Urinary bladder (tissue), 4 donors: ENCODE results near the gene TAF1C. TPM values are rescaled to one million over a fixed set of nuclear protein-coding genes. Genes with fewer than 3 reads are reported as not detected.

ENCODE experiments used
- DNase-seq: peaks from one replicate; pipeline ENCODE4 v3.0.0-alpha.2; 2015; ENCODE audit errors: extremely low spot score
- H3K27ac ChIP-seq: one replicate; pipeline ENCODE4 v1.5.1; 2013; ENCODE audit warnings: low read depth, mild to moderate bottlenecking, moderate library complexity
- H3K36me3 ChIP-seq: one replicate; pipeline ENCODE4 v1.6.1; 2013; ENCODE audit warnings: mild to moderate bottlenecking, moderate library complexity; ENCODE audit not compliant: insufficient read depth
- H3K4me1 ChIP-seq: one replicate; pipeline ENCODE4 v1.6.1; 2013; ENCODE audit warnings: mild to moderate bottlenecking, moderate library complexity; ENCODE audit not compliant: insufficient read depth
- H3K4me3 ChIP-seq: one replicate; pipeline ENCODE4 v1.5.1; 2013; ENCODE audit warnings: low read depth, low read length
- WGBS: extraction: QIAGEN DNeasy Blood & Tissue Kit; methylation state at CpG from one replicate; pipeline ENCODE4 v1.1.7; 2013; 5-methylcytosine and 5-hydroxymethylcytosine counted together
- polyA plus RNA-seq: library from polyadenylated mRNA; stranded (reverse); fragments of 200-250 nt; gene quantifications from one replicate; pipeline ENCODE4 v1.2.3, GENCODE V29; 2013
- total RNA-seq: library from RNA; depleted of rRNA; stranded (reverse); fragments of >200 nt; gene quantifications from one replicate; pipeline ENCODE4 v1.2.3, GENCODE V29; 2014
- donor health status: healthy with polysubstance abuse.
- donor health status: healthy.

TAF1C gene
- total and polyA plus RNA-seq, 2 donors, result 24.4 to 39.3 TPM

DNA sequence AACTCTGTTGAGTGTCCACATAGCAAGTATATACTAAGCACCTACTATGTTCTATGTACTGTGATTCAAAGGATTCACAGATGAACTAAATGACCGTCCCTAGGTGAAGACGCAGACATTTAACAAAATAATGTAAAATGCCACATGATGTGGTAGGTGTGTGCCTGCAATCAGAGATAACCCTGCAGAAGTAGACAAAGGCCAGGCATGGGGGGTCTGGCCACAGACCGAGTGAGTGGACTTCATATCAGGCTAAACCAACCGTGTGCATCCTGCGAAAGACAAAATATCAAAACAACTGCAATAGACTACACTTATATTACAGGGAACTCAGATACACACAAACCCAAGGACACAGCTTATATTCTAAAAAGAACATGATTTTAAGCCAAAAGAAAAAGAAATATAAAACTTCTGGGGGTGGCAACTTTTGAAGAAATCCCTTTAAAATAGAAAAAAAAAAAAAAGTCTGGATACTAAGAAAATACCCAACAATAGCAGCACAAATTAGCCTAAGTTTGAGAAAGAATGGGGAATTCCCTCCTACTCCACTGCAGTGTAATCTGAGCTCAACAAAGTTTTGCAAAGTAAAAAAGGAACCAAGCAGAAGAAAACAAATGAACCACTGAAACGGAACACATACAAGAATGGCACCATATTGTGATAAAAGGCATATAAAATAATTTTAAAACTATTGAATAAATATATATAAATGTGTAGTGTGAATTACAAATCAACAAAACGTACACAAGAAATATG is 54.2 kb downstream of the TAF1C start:
- DNase-seq, result no peak
- no peaks in the 10 kb centered on the region for H3K36me3 ChIP-seq
- no peak overlapping the region for H3K4me3 ChIP-seq
- WGBS, result 90% methylated on average over 7 of the region's 7 CpGs
- H3K4me1 ChIP-seq, result no peaks in the 10 kb centered on the region
- H3K27ac ChIP-seq, result no peak overlapping the region

DNA sequence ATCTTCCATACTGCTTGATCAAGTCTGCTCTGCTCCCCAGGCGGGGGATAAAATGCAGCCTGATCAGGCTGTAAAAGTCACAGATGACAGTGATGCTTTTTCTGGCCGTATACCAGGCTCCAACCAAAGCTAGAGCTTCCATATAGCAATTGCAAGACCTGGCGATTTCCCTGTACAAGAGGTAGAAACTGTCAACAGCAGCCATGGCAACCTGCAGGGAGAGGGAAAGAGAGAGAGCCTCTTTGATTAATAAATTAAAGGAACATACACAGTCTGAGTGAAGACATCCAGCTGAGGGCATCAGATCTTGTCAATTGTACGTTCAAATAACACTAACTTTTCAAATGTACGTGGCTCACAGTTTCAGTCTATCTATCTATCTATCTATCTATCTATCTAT is 55.7 kb downstream of the TAF1C start:
- Histone ChIP-seq H3K4me3 (no peak overlapping the region), H3K36me3 (no peaks in the 10 kb centered on the region), H3K27ac (no peak overlapping the region), H3K4me1 (no peaks in the 10 kb centered on the region)
- WGBS, result 76% methylated on average over 5 of the region's 5 CpGs
- no peak for DNase-seq

Other genes starting within 250 kb of the TAF1C start
- gene OSGIN1, start 233.8 kb downstream of the TAF1C start, total RNA-seq, result 0.21 TPM
- 11.9 TPM for gene OSGIN1, start 233.8 kb downstream of the TAF1C start, polyA plus RNA-seq
- gene NECAB2, start 218.8 kb downstream of the TAF1C start, total RNA-seq, result 1.0 TPM
- gene NECAB2, start 218.8 kb downstream of the TAF1C start, polyA plus RNA-seq, result 0.20 TPM
- not detected for gene SLC38A8, start 144.3 kb downstream of the TAF1C start, total RNA-seq
- not detected for gene SLC38A8, start 144.3 kb downstream of the TAF1C start, polyA plus RNA-seq
- 81.3 TPM for gene MBTPS1, start 70.1 kb downstream of the TAF1C start, total RNA-seq
- gene MBTPS1, start 70.1 kb downstream of the TAF1C start, polyA plus RNA-seq, result 67.8 TPM
- gene HSDL1, start 41.9 kb downstream of the TAF1C start, total RNA-seq, result 32.7 TPM
- 12.9 TPM for gene HSDL1, start 41.9 kb downstream of the TAF1C start, polyA plus RNA-seq
- gene DNAAF1, start 41.7 kb downstream of the TAF1C start, total RNA-seq, result not detected
- 0.85 TPM for gene DNAAF1, start 41.7 kb downstream of the TAF1C start, polyA plus RNA-seq
- 0.21 TPM for gene ADAD2, start 4.1 kb upstream of the TAF1C start, total RNA-seq
- gene ADAD2, start 4.1 kb upstream of the TAF1C start, polyA plus RNA-seq, result 0.47 TPM
- gene KCNG4, start 53.0 kb upstream of the TAF1C start, total RNA-seq, result not detected
- gene KCNG4, start 53.0 kb upstream of the TAF1C start, polyA plus RNA-seq, result not detected
- 44.6 TPM for gene WFDC1, start 107.8 kb upstream of the TAF1C start, total RNA-seq
- 67.2 TPM for gene WFDC1, start 107.8 kb upstream of the TAF1C start, polyA plus RNA-seq
- gene ATP2C2, start 181.5 kb upstream of the TAF1C start, total RNA-seq, result 5.0 TPM
- gene ATP2C2, start 181.5 kb upstream of the TAF1C start, polyA plus RNA-seq, result 2.3 TPM